Right lobe of liver (tissue), 6 donors: ENCODE measurements around the gene ADAM12. TPM values are rescaled to one million over a fixed set of nuclear protein-coding genes. Genes with fewer than 3 reads are reported as not detected.

Source experiments
- ATAC-seq, 4 donors: fragments of 200-7000 bp; cut with Tn5 transposase; one replicate each; pipeline ENCODE4 v1.9.1; 2020; ENCODE audit warnings: mild to moderate bottlenecking in 4 of 4, moderate library complexity in 4 of 4
- DNase-seq, 3 donors: peaks; one replicate each; pipeline ENCODE4 v3.0.0-alpha.2; 2020
- H3K27ac ChIP-seq, 3 donors: fragments of 200-600 bp; one replicate each; pipeline ENCODE4 v1.8.0; 2022
- H3K27me3 ChIP-seq, 2 donors: fragments of 200-600 bp; one replicate each; pipeline ENCODE4 v1.8.0; 2022
- H3K36me3 ChIP-seq, 4 donors: fragments of 200-600 bp; sonication (generic) in 1 of 4; one replicate each; pipeline versions ENCODE4 v1.5.1 to v1.8.0; 2017 to 2022; ENCODE audit warnings: control low read depth in 1 of 4
- H3K4me1 ChIP-seq, 4 donors: fragments of 200-600 bp; sonication (generic) in 1 of 4; one replicate each; pipeline versions ENCODE4 v1.5.1 to v1.8.0; 2017 to 2022; ENCODE audit warnings: control low read depth in 1 of 4
- H3K4me3 ChIP-seq, 3 donors: fragments of 200-600 bp; one replicate each; pipeline ENCODE4 v1.8.0; 2022
- H3K9me3 ChIP-seq, 4 donors: fragments of 200-600 bp; sonication (generic) in 1 of 4; one replicate each; pipeline versions ENCODE4 v1.5.1 to v1.8.0; 2017 to 2022; ENCODE audit warnings: control low read depth in 1 of 4
- POLR2A ChIP-seq: fragments of 450-650 bp; IDR thresholded peaks from one replicate; pipeline ENCODE4 v1.6.1; 2017; ENCODE audit warnings: antibody characterized with exemption, mild to moderate bottlenecking
- WGBS: methylation state at CpG from one replicate; pipeline ENCODE4 v1.1.6; 2018; ENCODE audit warnings: low coverage, low lambda C conversion rate; ENCODE audit not compliant: insufficient coverage; ENCODE audit errors: missing lambda C conversion rate; 5-methylcytosine and 5-hydroxymethylcytosine counted together
- intact Hi-C, 2 donors: fragments of 100-400 bp; cut with DNase I; formaldehyde crosslinking; loops; one replicate each; pipeline versions ENCODE4 v1.11.2 to v1.14.1; 2022
- total RNA-seq, 6 experiments: library from RNA; depleted of rRNA in 2 of 6; stranded (reverse); fragments of >200 nt in 2 of 6; fragmentation: NEBNext Ultra II Directional in 3 of 6; extraction: Animal tissue kit (Norgen Biotek cat#: 25700) in 3 of 6; gene quantifications; one replicate each; pipeline versions ENCODE4 v1.1.0 to v1.2.4, GENCODE V29; 2016 to 2023
- TF ChIP-seq, protein P1 (sequence below), 4 donors: fragments of 200-600 bp in 3 of 4; fragments of 450-650 bp in 1 of 4; IDR thresholded peaks; one replicate each; pipeline versions ENCODE4 v1.5.1 to v1.8.0; 2016 to 2022; ENCODE audit warnings: antibody characterized with exemption in 4 of 4, mild to moderate bottlenecking in 2 of 4
- donor health status: DM: no; HTN: yes; CAD: no.
- donor health status: DM: no; HTN: no; CAD: no.
- donor health status: DM: no; HTN: no; CAD: no.
- donor health status: DM: no; HTN: yes; CAD: no.
- donor health status: DM: no; HTN: yes; CAD: no.

The ADAM12 gene
- total RNA-seq, 6 experiments from 2014 or later = 0.06 to 1.3 (median 0.48) TPM; not detected in 2

DNA sequence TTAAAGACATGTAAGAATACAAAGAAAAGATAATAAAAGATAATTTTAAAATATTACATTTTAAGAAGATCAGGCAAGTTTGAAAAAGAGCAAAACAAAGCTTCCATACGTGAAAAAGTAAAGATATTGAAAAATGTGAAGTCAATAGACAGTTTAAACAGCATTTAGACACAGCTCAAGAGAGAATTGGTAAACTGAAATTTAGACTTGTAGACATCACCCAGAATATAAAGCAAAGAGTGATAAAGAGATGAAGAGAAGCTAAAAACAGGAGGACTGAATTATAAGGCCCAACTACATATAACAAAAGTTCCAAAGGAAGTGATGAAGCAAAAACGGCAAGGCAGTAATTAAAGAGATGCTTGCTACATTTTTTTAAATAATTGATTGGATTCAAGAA lies 13.8 kb downstream of the ADAM12 start:
- ATAC-seq (no peak), DNase-seq (no peak)
- Histone ChIP-seq H3K27ac (no peak overlapping the region), H3K4me1 (no peaks in the 10 kb centered on the region), H3K36me3 (no peaks in the 10 kb centered on the region), H3K27me3 (no peaks in the 10 kb centered on the region), H3K4me3 (no peak overlapping the region), H3K9me3 (no peaks in the 10 kb centered on the region)
- TF ChIP-seq, protein P1, sequence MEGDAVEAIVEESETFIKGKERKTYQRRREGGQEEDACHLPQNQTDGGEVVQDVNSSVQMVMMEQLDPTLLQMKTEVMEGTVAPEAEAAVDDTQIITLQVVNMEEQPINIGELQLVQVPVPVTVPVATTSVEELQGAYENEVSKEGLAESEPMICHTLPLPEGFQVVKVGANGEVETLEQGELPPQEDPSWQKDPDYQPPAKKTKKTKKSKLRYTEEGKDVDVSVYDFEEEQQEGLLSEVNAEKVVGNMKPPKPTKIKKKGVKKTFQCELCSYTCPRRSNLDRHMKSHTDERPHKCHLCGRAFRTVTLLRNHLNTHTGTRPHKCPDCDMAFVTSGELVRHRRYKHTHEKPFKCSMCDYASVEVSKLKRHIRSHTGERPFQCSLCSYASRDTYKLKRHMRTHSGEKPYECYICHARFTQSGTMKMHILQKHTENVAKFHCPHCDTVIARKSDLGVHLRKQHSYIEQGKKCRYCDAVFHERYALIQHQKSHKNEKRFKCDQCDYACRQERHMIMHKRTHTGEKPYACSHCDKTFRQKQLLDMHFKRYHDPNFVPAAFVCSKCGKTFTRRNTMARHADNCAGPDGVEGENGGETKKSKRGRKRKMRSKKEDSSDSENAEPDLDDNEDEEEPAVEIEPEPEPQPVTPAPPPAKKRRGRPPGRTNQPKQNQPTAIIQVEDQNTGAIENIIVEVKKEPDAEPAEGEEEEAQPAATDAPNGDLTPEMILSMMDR (IDR thresholded peaks at IDR 0.05) = no peak
- no peak for TF ChIP-seq POLR2A
- intact Hi-C loops = no loop called here
- 47% methylated on average over 2 of the region's 2 CpGs for WGBS

DNA sequence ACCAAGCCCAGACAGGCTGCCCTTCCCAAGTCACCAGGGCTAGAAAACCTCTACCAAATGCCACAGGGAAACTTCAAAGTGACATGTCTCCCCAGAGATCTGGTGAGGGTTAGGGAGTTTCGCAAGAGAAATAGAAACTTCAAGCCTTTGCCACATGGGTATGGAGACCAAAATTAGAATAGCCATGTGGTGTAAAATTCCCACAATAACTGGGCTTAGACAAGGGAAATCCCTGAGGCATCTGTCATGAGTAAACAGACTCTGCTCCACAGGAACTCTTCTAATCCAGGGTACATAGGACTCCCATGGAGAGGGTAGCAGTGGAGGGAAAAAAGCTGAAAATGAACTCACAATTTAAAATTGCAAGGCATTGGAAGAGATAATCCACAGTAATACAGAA lies 14.3 kb downstream of the ADAM12 start:
- WGBS = 86% methylated on average over 1 of the region's 1 CpG
- H3K9me3 ChIP-seq = no peaks in the 10 kb centered on the region
- intact Hi-C loops = no loop called here
- H3K36me3 ChIP-seq = no peaks in the 10 kb centered on the region
- no peaks in the 10 kb centered on the region for H3K4me1 ChIP-seq
- no peaks in the 10 kb centered on the region for H3K27me3 ChIP-seq
- TF ChIP-seq POLR2A = no peak
- TF ChIP-seq, protein P1 (IDR thresholded peaks at IDR 0.05) = no peak
- ATAC-seq (no peak), DNase-seq (no peak)
- no peak overlapping the region for H3K27ac ChIP-seq
- no peak overlapping the region for H3K4me3 ChIP-seq

DNA sequence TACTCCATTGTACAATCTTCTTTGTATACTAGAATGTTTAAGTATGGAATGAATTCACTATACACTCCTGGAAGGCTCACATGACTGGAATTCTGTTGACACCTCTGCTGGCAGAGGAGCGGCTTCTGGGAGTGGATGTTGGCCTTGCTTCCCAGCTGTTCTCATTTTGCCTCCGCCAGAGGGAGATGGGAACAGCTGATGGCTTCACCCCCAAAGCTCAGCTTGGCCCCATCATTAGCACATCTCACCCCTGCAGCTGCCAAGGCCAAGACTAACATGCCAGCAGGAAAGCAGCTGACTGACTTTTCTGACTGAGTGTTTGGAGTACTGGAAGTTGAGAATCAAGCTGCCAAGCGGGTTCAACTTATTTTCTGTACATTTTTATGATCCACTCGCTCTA lies 15.1 kb downstream of the ADAM12 start:
- 62% methylated on average over 3 of the region's 4 CpGs for WGBS
- TF ChIP-seq, protein P1 (IDR thresholded peaks at IDR 0.05) = no peak
- no peak for TF ChIP-seq POLR2A
- Histone ChIP-seq H3K36me3 (no peaks in the 10 kb centered on the region), H3K9me3 (no peaks in the 10 kb centered on the region), H3K27me3 (no peaks in the 10 kb centered on the region), H3K4me3 (no peak overlapping the region), H3K4me1 (no peaks in the 10 kb centered on the region), H3K27ac (no peak overlapping the region)
- ATAC-seq (no peak), DNase-seq (no peak)
- intact Hi-C loops = no loop called here

DNA sequence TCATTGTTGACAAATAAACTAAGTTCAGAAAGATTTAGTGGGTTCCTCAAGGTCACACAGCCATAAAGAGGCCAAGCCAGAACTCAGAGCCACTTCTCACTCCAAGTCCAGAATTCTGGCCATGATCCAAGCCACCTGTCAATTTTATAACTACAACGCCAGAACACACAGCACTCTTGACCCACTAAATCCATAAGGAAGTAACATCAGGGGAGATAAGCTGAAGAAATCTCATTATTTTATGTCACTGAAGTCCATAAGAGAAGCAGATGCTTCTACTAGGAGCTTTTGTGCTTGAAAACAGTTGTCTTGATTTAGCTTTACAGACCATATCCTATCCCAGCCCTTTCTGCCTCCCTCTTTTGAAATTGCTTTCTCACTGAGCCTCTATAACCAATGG lies 15.9 kb downstream of the ADAM12 start:
- Histone ChIP-seq H3K4me3 (no peak overlapping the region), H3K27me3 (no peaks in the 10 kb centered on the region), H3K9me3 (no peaks in the 10 kb centered on the region), H3K4me1 (no peaks in the 10 kb centered on the region), H3K27ac (no peak overlapping the region), H3K36me3 (no peaks in the 10 kb centered on the region)
- 56% methylated on average over 1 of the region's 1 CpG for WGBS
- DNase-seq (no peak), ATAC-seq (no peak)
- intact Hi-C loops = no loop called here
- TF ChIP-seq, protein P1 (IDR thresholded peaks at IDR 0.05) = no peak
- no peak for TF ChIP-seq POLR2A

DNA sequence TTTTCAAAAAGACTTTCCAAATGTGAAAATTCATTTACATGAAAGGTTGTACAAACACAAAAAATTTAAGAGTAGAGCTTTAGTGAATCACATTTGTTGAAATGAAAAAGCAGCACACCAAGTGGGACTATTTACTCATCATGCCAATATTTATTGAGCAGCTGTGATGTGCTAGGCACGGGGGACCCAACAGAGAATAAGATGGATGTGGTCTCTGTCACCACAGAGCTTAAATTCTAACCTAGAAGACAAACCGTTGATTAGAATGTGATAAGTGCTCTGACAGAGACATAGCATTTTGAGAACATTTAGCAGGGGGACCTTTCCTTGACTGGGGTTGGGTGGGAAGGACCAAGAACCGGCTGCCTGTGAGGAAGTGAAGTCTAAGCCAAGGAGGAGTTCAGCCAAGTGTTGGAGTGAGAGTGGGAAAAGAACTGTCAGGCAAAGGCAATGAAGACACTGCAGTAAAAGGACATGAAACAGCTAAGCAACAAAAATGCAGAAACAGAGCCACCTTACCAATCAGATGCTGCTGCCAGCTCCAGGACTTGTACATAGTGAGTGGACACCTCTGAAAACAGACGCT lies 19.1 kb downstream of the ADAM12 start:
- Histone ChIP-seq H3K9me3 (no peaks in the 10 kb centered on the region), H3K27ac (no peak overlapping the region), H3K4me3 (no peak overlapping the region), H3K27me3 (no peaks in the 10 kb centered on the region), H3K36me3 (no peaks in the 10 kb centered on the region), H3K4me1 (no peaks in the 10 kb centered on the region)
- 13% methylated on average over 4 of the region's 4 CpGs for WGBS
- intact Hi-C loops = no loop called here
- DNase-seq (no peak), ATAC-seq (peak in 1 of 4 donors; percentile 48)
- TF ChIP-seq, protein P1 (IDR thresholded peaks at IDR 0.05) = no peak
- TF ChIP-seq POLR2A = no peak
